Stimulated activated naive CD8-positive, alpha-beta T cell treated with anti-CD3 and anti-CD28 coated beads, Interleukin-15, Interleukin-2, amounts not matched to agents 100 U/mL and 50 U/mL, for 24 hours (primary cell): ENCODE measurements around the gene OVOL3.
"Not testable (repeated sequence)": the region's sequence is repeated elsewhere in the genome, so short reads cannot be mapped to it uniquely, and the experiment has no call there.

Source experiments
- ATAC-seq: fragments of 150-1000 bp; cut with Tn5 transposase; one replicate; pipeline ENCODE4 v1.10.0; 2021
- DNase-seq: peaks from one replicate; pipeline ENCODE4 v3.0.0; 2021

The OVOL3 gene

DNA sequence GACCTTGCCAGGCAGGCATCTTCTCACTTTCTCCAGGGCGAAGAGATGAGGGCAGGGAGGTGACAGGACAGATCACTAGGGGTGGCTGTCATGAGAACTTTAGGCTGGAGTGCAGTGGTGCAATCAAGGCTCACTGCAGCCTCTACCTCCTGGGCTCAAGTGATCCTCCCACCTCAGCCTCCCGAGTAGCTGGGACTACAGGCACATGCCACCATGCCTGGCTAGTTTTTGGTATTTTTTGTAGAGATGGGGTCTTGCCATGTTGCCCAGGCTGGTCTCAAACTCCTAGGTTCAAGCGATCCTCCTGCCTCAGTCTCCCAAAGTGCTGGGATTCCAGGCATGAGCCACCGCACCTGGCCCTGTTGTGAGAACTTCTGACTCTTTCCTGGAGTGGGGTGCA lies 23.9 kb downstream of the OVOL3 start:
- ATAC-seq, DNase-seq: not testable (repeated sequence)

DNA sequence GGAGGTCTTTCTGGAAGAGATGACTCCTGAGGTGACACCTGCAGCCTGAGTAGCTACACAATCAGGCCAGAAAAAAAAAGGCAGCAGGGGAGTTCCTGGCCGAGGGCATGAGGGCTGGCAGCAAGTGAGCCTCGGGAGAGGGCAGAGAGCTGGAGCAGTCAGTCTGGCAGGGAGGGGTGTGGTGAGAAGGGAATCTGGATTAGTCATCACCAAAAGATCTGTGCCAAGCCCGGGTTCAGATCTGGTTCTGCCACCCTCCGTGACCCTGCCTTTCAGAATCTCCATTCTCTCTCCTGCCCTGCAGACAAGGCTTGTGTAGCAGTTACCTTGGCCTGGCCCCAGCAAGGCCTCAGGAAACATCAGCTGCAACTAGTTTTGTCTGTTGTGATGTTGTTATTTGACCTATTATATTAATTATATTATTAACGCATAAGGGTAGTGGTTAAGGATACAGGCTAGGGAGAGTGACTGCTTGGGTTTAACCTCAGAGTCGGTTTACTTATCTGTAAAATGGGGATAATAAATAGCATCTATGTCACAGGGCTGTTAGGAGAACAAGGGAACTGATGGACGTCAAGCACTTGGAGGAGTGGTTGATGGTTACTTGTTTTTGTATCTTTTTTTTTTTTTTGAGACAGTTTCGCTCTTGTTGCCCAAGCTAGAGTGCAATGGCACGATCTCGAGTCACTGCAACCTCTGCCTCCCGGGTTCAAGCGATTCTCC lies 26.2 kb downstream of the OVOL3 start:
- no peak for ATAC-seq
- no peak for DNase-seq

DNA sequence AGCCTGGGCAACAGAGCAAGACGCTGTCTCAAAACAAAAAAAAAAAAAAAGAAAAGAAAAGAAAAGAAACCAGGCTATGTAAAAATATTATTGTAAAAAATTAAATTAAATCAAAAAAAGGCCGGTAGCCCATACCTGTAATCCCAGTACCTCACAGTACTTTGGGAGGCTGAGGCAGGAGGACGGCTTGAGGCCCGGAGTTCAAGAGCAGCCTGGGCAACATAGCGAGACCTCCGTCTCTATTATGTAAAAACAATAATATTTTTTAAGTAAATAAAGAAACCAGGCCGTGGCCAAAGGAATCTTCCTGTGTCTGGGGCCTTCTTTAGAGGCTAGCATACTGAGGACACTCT lies 28.2 kb downstream of the OVOL3 start:
- ATAC-seq = no peak
- no peak for DNase-seq

DNA sequence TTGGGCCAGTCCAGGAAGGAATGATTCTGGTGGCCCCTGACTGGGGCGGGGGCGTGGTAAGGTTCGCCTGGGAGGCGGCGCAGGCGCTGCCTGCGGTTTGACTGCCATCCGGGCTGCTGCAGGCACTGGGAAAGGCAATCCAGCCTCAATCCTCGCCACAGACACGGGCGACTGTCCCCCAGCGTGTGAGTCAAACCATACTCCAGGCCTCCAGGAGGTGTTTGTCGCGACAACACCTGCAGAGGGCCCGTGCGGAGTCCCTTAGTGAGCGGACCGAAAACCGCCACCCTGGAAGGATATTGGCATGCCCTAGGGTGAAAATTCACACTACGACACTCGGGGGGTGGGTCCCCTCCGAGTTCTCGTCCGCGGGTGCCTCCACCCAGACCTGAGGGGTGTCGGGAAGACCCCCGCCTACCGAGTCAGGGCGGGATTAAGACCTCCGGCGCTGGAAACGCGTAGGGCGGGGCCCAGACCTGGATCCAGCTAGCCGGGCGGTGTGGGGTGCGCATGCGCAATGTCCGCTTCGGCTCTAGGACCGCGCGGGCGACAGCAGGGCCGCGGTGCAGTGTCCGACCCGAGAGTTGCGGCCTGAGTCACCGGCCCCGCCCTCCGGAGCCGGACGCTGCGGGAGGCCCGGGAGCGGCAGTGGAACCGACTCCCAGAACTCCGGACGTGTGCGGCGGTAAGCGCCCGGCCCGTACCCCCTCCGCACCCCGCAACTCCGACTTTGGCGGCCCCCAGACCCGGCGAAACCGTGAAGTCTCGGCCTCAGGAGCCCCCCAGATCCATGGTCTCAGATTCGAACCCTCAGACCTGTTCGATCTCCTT lies 28.7 kb downstream of the OVOL3 start, which contains the start of gene CAPNS1:
CAPNS1 (plus strand) TSS at position 594 of the 831 bp plus-strand sequence. CDS start 946 bp downstream, outside the sequence.
- peak; percentile 98 for DNase-seq
- ATAC-seq = peak; percentile 85

DNA sequence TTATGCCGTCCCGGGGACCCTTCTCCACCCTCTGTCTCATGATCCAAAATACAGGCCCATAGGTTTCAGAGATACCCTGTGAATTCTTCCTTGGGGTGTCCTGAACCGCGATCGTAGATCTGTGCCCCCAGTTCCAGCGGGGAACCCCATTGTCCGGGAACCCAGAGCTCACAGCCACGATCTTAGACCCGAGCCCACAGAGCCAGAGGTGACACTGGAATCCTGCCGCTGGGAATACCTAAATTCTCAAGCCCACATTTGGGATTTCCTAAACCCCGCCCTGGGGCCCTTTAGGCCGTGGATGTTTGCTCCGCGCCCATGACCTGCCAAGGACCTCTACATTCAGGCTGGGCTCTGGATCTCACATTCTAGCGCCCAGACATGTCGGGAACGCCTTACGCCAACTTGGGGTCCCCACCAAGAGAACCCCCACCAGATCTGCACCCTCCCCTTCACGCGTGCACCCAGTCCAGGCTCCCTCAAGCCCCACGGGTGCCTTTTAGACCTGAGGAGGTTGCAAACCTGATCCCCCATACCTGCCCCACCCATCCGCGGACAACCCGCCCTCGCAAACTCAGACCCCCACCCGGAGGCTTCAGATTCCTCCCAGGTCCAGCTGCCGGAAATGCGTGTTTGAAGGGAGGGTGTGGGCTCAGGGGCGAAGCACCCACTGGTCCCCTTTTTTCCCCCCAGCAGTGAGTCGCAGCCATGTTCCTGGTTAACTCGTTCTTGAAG lies 29.5 kb downstream of the OVOL3 start:
- peak; percentile 20 for ATAC-seq

DNA sequence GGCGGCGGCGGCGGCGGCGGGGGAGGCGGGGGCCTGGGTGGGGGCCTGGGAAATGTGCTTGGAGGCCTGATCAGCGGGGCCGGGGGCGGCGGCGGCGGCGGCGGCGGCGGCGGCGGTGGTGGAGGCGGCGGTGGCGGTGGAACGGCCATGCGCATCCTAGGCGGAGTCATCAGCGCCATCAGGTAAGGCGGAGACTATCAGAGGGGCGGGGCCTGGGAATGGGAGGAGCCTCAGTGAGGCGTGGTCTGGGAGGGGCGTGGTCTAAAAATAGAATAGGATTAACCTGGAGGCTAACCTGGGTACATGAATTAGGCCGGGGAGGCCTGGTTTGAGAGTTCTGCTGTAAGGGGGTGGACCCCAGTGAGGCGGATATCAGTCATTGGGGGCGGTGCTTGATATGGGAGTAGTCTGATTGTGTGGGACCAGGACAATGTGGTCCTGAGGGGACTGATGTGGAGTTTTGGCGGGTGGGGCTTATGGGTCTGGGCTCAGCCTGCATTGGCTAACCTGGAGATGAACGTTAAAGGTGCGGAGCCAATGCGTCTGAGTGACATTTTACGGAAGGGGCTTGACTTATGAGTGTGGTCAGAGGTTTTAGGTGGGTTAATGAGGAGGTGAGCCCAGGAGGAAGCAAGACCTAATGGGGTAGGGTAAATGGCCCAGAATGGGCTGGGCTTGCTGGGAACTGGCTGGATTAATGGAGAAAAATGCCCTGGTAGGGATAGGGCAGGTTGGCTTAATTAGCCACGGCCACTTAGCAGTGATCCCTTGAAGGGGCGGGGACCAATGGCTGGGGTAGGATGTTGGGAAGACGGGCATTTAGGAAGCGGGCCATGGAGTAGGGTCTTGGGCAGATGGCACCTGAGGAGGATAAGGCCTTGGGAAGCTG lies 30.3 kb downstream of the OVOL3 start:
- peak; percentile 70 for ATAC-seq

More for the DNA sequence above, 29.5 kb downstream of the OVOL3 start:
- DNase-seq = peak; percentile 68

DNA sequence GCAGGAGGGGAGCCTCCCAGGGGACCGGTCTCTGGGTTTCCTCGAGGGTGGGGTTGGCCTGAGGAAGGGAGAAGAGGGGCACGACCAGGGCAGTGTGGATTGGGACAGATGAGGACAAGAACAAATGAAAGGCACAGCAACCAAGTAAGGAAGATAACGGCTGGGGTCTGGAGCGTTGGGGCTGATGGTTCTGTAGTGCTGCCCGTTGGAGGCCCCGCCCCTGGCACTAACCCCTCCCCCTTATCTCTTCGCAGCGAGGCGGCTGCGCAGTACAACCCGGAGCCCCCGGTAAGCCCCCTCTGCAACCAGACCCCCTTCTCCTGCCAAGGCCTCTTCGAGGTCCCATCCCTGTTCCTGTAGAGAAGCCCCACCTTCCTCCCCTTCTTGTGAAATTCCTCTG lies 31.1 kb downstream of the OVOL3 start:
- DNase-seq (no peak), ATAC-seq (no peak)

More for the DNA sequence above, 30.3 kb downstream of the OVOL3 start:
- DNase-seq = peak; percentile 92

DNA sequence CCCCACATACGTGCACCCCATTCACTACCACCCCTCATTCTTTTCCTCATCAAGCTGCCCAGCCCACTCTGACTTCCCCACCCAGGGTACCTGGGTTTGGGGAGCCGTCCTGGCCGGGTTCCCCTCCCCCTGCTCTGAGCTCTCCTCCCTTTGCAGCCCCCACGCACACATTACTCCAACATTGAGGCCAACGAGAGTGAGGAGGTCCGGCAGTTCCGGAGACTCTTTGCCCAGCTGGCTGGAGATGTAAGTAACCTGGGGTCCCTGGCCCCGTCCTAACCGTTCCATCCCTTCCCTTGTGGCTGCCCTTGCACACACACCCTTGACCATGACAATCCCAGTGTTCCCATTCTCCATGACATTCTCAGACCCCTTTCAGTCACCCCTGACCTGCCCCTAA lies 31.6 kb downstream of the OVOL3 start:
- ATAC-seq (no peak), DNase-seq (no peak)

DNA sequence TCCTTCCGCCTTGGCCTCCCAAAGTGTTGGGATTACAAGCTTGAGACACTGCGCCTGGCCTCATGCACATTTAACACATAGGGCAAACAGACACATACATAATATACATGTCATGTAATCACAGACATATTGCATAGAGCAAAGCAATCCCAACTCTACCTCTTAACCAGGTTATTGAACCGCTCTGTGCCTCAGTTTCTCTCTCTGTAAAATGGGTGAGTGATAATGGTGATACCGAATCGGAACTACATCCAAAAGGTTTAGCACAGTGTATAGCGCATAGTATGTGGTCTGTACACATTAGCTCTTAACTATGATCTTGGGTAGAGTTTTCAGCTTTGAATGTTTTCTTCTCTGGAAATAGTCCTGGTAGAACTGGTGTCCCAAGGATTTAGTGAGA lies 33.7 kb downstream of the OVOL3 start:
- DNase-seq = no peak
- no peak for ATAC-seq

DNA sequence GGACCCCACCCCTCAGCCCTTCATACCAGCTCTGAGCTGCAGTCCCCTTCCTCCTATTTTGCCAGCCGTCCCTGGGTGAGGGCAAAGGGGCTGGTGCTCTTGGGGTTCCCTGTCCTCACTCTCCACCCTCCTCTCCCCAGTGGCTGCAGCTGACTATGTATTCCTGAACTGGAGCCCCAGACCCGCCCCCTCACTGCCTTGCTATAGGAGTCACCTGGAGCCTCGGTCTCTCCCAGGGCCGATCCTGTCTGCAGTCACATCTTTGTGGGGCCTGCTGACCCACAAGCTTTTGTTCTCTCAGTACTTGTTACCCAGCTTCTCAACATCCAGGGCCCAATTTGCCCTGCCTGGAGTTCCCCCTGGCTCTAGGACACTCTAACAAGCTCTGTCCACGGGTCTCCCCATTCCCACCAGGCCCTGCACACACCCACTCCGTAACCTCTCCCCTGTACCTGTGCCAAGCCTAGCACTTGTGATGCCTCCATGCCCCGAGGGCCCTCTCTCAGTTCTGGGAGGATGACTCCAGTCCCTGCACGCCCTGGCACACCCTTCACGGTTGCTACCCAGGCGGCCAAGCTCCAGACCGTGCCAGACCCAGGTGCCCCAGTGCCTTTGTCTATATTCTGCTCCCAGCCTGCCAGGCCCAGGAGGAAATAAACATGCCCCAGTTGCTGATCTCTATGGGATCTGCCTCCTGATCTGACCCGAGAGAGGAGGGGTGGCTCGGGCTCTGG lies 38.9 kb downstream of the OVOL3 start:
- DNase-seq = no peak
- ATAC-seq = no peak

DNA sequence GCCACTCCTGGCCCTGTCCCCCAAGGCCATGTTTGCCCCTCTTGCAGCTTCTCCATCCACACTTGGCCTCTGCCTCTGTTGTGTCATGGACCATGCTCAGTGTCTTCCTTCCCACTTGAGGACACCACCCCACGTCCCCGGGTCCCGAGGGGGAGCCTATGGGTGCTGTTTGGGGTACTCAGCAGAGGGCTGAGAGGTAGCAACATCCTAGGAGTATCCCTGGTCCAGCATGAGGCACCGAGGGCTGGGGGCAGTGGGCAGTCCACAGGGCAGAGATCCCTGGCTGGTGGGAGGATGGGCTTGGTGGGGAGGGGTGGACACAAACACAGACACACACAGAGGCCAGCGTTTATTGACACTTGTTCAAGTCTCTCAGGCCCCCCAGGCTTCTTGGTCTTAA lies 39.6 kb downstream of the OVOL3 start:
- ATAC-seq (no peak), DNase-seq (no peak)

DNA sequence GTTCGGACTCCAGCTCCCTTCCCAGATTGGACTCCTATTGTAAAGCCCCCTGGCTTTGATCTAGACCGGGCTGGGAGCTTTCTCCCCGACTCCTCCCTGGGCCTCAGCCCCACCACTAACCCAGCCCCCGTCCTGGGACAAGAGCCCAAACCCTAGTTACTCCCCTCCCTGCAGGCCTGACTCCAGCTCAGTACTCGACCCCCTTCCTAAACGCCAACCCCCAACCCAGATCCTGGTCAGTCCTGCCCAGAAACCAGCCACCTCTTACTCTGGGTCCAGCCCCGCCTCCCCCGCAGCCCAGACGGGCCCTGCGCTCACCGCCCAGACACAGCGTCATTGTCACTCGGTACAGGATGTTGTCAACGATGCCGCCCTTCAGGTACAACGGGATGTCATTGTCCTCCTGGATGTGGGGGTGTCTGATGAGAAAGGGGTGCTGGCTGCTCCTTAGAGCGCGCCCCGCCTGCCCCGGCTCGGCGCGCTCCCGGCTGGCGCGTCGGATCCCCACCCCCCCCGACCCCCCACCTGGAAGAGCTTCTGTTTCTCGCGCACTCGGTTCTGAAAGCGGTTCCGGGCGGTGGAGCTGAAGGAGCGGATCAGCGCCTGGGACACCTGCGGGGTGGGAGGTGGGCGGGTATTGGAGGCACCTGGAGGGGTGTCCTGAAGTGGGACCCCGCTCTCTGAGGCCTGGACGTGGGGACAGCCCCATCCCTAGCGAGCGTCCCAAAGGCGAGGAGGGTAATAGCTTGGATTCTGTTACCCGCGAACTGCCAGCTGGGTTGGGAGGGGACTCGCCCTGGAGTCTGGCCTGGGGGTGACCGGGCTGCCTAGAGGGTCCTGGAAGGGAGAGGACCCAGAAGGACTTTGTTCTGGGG lies 40.4 kb downstream of the OVOL3 start:
- DNase-seq (no peak), ATAC-seq (no peak)

DNA sequence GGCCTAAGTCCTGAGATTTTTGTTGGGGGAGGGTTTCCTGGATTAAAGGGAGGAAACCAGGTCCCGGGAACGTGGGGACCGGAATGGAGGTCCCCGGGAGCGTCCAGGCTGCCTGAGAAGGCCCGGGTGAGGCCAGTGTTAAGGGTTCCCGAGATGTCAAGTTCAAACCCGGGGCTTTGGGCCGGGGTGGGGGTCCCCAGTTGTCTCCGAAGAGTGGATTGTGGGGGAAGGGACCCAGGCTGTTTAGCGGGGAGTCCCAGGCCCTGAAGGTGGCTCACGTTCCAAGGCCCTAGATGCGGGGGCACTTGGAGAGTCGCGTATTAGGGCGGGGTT lies 41.0 kb downstream of the OVOL3 start:
- no peak for DNase-seq
- ATAC-seq = no peak

DNA sequence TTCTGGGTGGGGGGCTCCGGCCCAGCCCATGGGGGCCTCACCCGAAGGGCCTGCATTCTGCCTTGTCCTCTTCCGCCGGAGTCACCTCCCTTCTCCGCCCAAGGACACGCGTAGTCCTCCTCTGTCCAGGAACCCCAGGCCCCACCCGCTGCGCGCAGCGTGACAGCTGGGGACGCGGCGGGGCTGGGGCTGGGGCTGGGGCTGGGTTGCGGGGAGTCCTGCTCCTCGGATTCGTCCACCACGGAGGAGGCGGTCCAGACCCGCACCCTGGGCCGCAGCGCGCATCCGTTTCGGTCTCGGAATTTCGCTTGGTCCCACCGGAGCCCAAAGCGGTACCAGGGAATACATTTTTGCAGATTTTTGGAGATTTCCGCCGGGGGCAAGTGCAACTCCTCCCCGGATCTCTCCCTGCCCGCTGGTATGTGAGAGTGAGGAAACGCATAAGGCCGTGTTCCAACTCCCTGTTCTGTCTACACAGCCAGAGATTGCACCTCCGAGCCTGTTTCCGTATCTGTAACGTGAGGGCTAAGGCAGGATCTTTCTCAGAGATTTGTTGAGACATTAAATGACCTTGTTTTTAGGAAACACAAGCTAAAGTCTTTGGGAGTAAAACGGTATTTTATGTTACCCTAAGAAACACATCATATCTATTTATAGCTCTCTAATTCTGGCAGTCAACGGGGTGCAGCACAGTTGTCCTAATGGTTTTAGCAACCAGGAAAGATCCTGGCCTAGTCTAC lies 41.6 kb downstream of the OVOL3 start, which contains the start of gene COX7A1:
COX7A1 (minus strand) TSS at position 96 of the 740 bp plus-strand sequence; CDS start at position 56, 40 bp downstream.
- DNase-seq = no peak
- no peak for ATAC-seq

DNA sequence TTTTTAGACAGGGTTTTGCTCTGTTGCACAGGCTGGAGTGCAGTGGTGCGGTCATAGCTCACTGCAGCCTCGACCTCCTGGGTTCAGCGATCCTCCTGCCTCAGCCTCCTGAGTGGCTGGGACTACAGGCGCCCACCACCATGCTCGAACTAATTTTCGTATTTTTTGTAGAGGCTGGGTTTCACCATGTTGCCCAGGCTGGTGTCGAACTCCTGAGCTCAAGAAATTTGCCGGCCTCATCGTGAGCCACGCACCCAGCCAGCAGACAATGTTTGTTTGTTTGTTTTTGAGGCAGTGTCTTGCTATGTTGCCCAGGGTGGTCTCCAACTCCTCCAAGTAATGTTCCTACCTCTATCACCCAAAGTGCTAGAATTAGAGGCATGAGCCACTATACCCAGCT lies 42.2 kb downstream of the OVOL3 start:
- DNase-seq (no peak), ATAC-seq (no peak)

DNA sequence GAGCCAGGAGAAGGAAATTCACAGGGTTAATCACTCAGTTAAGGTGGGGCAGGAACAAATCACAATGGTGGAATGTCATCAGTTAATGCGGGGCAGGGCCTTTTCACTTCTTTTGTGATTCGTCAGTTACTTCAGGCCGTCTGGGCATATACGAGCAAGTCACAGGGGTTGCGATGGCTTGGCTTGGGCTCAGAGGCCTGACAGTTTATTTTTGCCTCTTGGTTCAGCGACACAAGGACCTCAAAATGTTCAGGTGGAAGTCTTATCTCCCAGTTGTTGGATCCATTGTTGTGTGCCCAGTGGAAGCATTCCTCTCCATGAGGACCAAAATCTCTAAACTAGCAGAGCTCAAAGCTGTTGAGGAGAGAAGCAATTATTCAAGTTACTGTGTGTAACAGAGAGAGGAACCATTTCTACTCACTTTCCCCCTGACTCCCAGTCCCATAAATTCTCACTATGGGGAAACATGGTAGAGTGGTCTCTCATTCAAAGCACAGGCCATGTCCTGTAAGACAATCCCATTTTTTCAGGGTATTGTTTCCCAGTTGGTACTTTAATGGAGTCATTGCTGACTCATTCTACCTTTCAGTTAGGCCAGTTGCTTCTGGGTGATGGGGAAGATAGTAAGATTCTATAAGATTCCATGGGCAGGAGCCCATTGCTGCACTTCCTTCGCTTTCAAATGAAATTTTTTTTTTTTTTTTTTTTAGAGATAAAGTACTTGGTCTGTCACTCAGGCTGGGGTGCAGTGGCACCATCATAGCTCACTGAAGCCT lies 50.1 kb downstream of the OVOL3 start:
- DNase-seq = no peak
- no peak for ATAC-seq
